Calu3 (cell line): Measurements from ENCODE around the gene NCAM2. TPM values are rescaled to one million over a fixed set of nuclear protein-coding genes. Genes with fewer than 3 reads are reported as not detected.

Source experiments
- BruUV-seq: library from RNA; stranded (reverse); fragments of 400-500 nt; replicated peaks from 2 replicates; lab custom pipeline; 2021; lab: Mats Ljungman, UMichigan
- CTCF ChIA-PET: fragments of 300-600 bp; sonication (Branson Sonifier 250); formaldehyde crosslinking; loops from one replicate; lab custom pipeline; 2022; ENCODE audit warnings: antibody characterized with exemption; lab: Charles Lee
- DNase-seq: peaks from one replicate; pipeline ENCODE4 v3.0.0; 2022
- H3K27ac Mint-ChIP-seq: one replicate; pipeline ENCODE4 v1.8.0; 2022; ENCODE audit warnings: mixed read lengths; ENCODE audit not compliant: unreplicated experiment
- H3K27me3 Mint-ChIP-seq: one replicate; pipeline ENCODE4 v1.8.0; 2022; ENCODE audit warnings: mixed read lengths; ENCODE audit not compliant: unreplicated experiment
- H3K36me3 Mint-ChIP-seq: one replicate; pipeline ENCODE4 v1.8.0; 2022; ENCODE audit warnings: mild to moderate bottlenecking, moderate library complexity, mixed read lengths; ENCODE audit not compliant: insufficient read depth, unreplicated experiment
- H3K4me1 Mint-ChIP-seq: one replicate; pipeline ENCODE4 v1.8.0; 2022; ENCODE audit warnings: mild to moderate bottlenecking, low read depth, mixed read lengths; ENCODE audit not compliant: unreplicated experiment
- H3K4me3 Mint-ChIP-seq: one replicate; pipeline ENCODE4 v1.8.0; 2022; ENCODE audit warnings: mild to moderate bottlenecking, low read depth, moderate library complexity, mixed read lengths; ENCODE audit not compliant: unreplicated experiment
- H3K9me3 Mint-ChIP-seq: one replicate; pipeline ENCODE4 v1.8.0; 2022; ENCODE audit warnings: low read depth, mixed read lengths; ENCODE audit not compliant: unreplicated experiment
- intact Hi-C: fragments of 100-400 bp; cut with micrococcal nuclease; formaldehyde crosslinking; loops from one replicate; pipeline ENCODE4 v1.10.0; 2022; ENCODE audit not compliant: unreplicated experiment
- total RNA-seq: library from RNA; stranded (reverse); gene quantifications from 2 replicates; pipeline ENCODE4 v1.2.3, GENCODE V29; 2022
- TF ChIP-seq, protein P1 (sequence below): fragments of 200-600 bp; IDR thresholded peaks from one replicate; pipeline ENCODE4 v1.8.0; 2022; ENCODE audit warnings: antibody characterized with exemption; ENCODE audit not compliant: unreplicated experiment

NCAM2 gene
- total RNA-seq, 1 experiment from 2014 or later: not detected

DNA sequence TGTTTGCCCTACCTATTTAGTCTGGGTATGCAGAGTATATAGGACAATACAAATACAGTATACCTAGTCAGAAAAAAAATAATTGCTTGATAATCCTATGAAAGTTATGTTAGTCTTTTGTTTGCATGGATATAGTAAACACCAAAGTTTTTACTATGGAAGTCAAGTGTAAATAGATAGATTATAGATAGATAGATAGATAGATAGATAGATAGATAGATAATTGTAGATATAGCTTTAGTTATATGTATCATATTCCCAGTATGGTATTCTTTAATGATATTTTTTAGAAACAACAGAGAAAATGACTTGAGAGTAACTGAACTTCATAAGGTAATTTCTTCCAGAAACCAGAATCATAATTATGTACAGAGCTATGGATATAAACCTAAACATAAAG is 158.2 kb downstream of the NCAM2 start:
- intact Hi-C loops: no loop called here
- CTCF ChIA-PET: no interaction called here

DNA sequence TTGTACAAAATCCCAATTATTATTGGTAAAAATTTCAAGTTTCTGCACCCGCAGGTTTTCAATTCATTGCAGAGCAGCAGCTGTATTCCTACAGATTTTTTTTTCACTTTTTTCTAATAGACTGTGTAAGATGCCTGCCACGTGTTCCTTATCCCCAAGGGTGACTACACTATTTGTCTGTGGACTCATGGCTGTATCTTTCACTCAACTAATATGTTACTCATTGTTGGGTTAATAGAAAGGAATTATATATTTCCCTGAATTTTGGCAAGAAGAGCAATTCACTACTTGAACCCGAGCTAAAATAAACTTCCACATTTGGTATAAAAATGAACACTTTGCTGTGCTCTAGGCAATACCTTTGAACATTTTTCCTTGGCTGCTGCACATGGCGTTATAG is 158.7 kb downstream of the NCAM2 start:
- intact Hi-C loops: no loop called here
- Mint-ChIP-seq H3K4me3 (no peak overlapping the region), H3K9me3 (peaks cover 8% of the 10 kb centered on the region), H3K4me1 (no peaks in the 10 kb centered on the region), H3K27ac (no peak overlapping the region), H3K36me3 (no peaks in the 10 kb centered on the region), H3K27me3 (no peaks in the 10 kb centered on the region)
- no TSS peak for BruUV-seq
- TF ChIP-seq, protein P1, sequence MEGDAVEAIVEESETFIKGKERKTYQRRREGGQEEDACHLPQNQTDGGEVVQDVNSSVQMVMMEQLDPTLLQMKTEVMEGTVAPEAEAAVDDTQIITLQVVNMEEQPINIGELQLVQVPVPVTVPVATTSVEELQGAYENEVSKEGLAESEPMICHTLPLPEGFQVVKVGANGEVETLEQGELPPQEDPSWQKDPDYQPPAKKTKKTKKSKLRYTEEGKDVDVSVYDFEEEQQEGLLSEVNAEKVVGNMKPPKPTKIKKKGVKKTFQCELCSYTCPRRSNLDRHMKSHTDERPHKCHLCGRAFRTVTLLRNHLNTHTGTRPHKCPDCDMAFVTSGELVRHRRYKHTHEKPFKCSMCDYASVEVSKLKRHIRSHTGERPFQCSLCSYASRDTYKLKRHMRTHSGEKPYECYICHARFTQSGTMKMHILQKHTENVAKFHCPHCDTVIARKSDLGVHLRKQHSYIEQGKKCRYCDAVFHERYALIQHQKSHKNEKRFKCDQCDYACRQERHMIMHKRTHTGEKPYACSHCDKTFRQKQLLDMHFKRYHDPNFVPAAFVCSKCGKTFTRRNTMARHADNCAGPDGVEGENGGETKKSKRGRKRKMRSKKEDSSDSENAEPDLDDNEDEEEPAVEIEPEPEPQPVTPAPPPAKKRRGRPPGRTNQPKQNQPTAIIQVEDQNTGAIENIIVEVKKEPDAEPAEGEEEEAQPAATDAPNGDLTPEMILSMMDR: no peak
- CTCF ChIA-PET: no interaction called here
- no peak for DNase-seq

More for the DNA sequence above, 158.2 kb downstream of the NCAM2 start:
- no peak overlapping the region for H3K27ac Mint-ChIP-seq
- peaks cover 8% of the 10 kb centered on the region for H3K9me3 Mint-ChIP-seq
- H3K4me3 Mint-ChIP-seq: no peak overlapping the region
- TF ChIP-seq, protein P1: no peak
- no peak for DNase-seq
- no peaks in the 10 kb centered on the region for H3K36me3 Mint-ChIP-seq
- BruUV-seq: no TSS peak
- no peaks in the 10 kb centered on the region for H3K27me3 Mint-ChIP-seq
- H3K4me1 Mint-ChIP-seq: no peaks in the 10 kb centered on the region

DNA sequence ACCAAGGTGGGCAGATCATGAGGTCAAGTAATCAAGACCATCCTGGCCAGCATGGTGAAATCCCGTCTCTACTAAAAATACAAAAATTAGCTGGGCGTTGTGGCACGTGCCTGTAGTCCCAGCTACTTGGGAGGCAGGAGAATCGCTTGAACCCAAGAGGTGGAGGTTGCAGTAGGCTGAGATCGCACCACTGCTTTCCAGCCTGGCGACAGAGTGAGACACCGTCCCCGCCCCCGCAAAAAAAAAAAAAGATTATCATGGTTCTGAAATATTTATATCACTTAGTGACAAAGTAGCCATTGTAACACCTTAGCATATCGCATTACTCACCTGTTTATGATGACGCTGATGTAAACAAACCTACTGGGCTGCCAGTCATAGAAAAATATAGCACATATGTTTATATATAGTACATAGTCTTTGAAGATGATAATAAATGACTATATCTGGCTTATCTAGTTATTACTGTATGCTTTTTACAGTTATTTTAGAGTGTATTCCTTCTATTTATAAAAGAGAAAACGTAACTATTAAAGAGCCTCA is 160.2 kb downstream of the NCAM2 start:
- no peak for DNase-seq
- intact Hi-C loops: no loop called here
- H3K36me3 Mint-ChIP-seq: no peaks in the 10 kb centered on the region
- no peaks in the 10 kb centered on the region for H3K4me1 Mint-ChIP-seq
- no TSS peak for BruUV-seq
- CTCF ChIA-PET: no interaction called here
- peaks cover 5% of the 10 kb centered on the region for H3K9me3 Mint-ChIP-seq
- TF ChIP-seq, protein P1: no peak
- no peak overlapping the region for H3K27ac Mint-ChIP-seq
- no peak overlapping the region for H3K4me3 Mint-ChIP-seq
- H3K27me3 Mint-ChIP-seq: no peaks in the 10 kb centered on the region

DNA sequence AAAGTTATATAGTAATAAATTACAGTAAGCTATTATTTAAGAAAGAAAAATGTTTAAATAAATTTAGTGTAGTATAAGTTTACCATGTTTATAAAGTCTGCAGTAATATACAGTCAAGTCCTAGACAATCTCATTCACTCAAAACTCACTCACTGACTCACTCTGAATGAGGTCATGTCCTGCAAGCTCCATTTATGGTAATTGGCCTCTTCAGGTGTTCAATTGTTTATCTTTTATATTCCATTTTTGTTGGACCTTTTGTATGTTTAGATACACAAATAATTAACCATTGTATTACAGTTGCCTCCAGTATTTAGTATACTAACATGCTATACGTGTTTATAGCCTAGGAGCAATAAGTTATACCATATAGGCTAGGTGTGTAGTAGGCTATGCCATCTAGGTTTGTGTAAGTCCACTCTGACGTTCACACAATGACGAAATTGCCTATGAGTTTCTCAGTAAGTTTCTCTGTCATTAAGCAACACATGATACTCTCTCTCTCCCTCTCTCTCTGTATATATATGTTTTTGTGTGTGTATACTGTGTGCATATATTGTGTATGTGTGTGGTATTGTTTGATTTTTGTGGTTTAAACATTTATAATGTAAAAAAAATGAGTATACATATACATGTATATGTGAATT is 161.2 kb downstream of the NCAM2 start:
- no peak overlapping the region for H3K4me3 Mint-ChIP-seq
- no peaks in the 10 kb centered on the region for H3K4me1 Mint-ChIP-seq
- H3K36me3 Mint-ChIP-seq: no peaks in the 10 kb centered on the region
- H3K27me3 Mint-ChIP-seq: no peaks in the 10 kb centered on the region
- TF ChIP-seq, protein P1: no peak
- BruUV-seq: no TSS peak
- no peak overlapping the region for H3K27ac Mint-ChIP-seq
- intact Hi-C loops: no loop called here
- DNase-seq: no peak
- CTCF ChIA-PET: no interaction called here
- peaks cover 2% of the 10 kb centered on the region for H3K9me3 Mint-ChIP-seq
